Measurements from ENCODE around the gene PDCD10. TPM values are rescaled to one million over a fixed set of nuclear protein-coding genes. Genes with fewer than 3 reads are reported as not detected.

Gene PDCD10
- total RNA-seq, 1 donor from 2014 or later = 133 TPM

- peak; percentile 92 for DNase-seq (ENCODE audit: low read depth)
These were observed 794 bp upstream of the PDCD10 start, which contains the start of gene SERPINI1 for GRCh38 chr3:167735233-167736138. SERPINI1 (plus strand) TSS chr3:167735721; CDS start chr3:167789129, 53,408 bp downstream.

DNA sequence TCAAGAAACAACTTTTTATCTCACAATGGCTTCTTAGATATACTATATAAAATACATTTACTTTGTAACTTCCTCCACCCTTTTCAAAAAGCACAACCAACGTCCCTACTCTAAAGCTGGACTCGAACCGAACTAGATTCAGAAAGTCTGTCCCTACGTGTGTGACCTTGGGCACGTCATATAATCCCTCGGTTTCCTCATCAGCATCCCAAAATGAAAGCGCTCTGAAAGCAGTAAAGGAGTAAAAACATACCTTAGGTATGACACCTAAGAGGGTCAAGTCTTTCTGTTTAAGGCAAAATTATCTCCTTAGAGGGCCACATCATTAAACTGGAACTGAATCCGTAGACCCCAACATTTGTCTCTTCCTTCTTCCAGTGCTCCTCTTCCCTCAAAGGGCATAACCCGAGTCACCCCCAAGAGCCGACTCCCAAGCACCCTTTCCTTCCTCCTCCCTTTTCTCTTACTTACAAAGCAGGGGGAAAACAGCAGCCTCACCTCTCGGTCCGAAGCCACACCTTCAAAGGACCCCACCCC, 663 bp downstream of the PDCD10 start:
- DNase-seq (ENCODE audit: low read depth) = peak; percentile 18

DNA sequence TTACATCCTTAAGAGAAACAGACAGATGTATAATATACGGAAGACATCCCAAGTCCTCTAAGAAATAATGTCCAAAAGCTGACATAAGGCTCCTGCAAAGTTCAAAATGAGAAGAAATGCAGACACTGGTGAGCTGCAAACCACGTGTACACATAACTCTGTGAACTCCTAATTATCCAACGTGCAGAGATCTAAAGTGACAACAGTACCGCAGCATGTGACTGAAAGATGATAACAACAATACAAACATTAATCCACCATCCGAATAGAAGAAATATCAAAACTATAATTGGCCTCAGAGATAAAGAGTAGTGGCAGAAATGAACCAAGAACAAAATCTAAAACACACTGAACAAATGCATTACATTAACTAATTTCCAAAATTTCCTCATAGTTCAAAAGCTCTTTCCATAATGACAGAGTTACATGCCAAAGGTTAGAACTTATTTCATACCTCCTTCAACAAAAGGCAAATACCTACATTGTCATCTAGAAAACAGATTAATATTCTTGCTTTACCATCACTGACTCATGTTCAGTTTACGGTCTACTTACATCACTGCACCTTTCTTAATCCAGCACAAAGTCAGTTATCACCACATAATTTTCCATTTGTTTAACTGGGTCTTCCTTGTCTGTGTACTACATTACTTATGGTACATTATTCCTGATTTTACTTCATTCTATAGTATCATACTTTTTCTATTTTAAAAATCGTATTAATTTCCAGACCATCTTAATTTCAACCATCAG, 2.2 kb downstream of the PDCD10 start:
- no peak for DNase-seq (ENCODE audit: low read depth)

DNA sequence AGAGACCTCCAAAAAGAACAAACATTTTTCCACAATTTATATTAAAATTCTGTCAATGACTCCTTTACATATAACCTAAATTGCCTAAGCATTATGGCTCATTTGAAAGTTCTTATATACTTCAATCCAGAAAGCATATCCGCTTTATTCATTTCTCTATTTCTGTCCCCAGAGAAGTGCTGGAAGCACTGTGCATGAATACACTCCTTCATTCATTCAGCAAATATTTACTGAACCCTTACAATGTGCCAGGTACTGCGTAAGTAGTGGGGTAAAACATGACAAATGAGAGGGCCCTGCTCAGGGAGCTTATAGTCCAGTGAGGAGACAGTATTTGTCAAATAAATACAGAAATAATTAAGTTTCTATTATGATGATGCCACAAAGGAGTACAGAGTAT, 3.3 kb downstream of the PDCD10 start:
- no peak for DNase-seq (ENCODE audit: low read depth)

DNA sequence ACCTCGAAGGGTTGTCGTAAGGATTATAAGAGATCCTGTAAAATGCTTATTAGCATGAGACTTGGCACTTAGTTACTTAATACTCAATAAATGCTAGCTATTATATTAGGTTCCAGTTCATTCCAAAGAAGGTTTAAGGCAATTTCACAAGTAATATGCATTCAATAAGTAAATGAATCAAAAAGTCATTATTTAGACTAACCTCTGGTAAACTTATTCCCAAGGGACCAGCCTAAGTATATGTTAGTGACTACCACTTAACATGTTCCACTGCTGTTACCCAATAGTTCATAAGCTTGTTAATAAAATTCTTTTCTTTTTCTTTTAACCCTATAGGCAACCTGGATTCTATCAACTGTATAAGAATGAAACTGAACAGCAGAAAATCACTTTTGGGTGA, 5.1 kb downstream of the PDCD10 start:
- DNase-seq (ENCODE audit: low read depth) = no peak

DNA sequence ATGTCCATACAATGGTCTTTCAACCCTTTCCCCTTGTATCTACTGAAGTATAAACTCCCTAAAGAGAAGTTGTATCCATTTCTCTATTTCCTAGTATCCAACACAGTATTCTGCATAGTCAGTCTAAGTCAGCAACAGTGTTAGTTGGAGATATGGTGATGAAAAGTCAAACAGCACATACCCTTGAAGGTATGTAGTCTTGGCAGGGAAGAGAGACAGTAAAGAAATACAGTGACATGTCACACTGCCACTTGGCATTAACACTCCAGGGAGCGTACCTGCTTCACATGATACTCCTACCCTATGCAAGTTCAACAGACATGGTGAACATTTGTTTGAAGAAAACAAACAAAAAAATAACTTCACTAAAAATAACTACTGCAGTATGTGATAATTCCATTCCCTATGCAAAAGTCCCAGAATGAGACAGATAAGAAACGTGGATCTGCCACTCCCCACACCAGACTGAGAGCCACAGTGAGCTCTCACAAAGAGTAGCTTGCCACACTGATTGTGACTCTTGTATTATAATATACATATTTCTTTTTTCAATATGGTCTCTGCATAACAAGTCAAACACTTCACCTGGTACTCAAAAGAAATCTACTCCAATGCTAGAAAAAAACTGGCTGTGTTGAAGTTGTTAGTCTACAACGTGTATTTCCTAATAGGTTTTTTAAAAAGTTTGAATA, 5.9 kb downstream of the PDCD10 start:
- no peak for DNase-seq (ENCODE audit: low read depth)

DNA sequence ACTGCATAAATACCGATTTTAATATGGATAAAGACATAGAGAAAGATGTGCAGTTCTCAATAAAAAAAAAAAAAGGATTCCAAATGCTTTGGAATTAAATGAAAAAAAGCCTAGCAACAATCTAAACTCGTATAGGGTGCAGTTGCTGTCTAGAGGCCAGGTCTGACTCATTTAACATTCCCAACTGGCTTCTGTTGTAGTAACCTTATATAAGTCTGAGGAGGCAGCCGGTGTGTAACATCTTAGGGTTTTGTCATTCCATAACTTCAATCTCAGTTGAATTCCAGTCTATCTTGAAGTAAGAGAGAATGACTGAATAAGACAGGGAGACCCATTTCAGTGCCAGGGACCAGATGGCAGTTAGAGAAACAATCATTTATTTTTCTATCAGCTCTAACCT, 6.5 kb downstream of the PDCD10 start:
- peak; percentile 34 for DNase-seq (ENCODE audit: low read depth)

GRCh38 chr3:167723872-167724271, 10.8 kb downstream of the PDCD10 start:
- DNase-seq (ENCODE audit: low read depth) = no peak

- DNase-seq (ENCODE audit: low read depth) = no peak
These were observed 11.6 kb downstream of the PDCD10 start for GRCh38 chr3:167723025-167723512.

- DNase-seq (ENCODE audit: low read depth) = no peak
These were observed 16.1 kb downstream of the PDCD10 start for GRCh38 chr3:167718582-167718981.

DNA sequence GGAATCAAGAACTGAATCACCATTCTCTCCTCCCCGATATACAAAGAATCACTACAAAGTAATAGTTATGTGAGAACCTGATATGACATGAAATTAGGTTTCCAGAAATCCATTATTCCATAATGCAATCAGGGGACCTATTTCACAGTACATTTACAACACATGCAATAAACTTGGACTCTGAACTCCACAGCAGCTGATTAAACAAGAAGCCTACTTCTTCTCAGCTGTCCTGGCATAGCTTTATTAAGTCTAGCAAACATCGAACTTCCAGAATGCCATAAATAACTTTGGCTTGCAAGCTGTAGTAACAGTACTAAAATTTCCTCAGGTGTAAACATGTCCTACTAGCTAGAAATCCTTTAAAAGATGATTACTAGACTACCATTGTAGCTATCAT, 17.8 kb downstream of the PDCD10 start:
- DNase-seq (ENCODE audit: low read depth) = peak; percentile 13

DNA sequence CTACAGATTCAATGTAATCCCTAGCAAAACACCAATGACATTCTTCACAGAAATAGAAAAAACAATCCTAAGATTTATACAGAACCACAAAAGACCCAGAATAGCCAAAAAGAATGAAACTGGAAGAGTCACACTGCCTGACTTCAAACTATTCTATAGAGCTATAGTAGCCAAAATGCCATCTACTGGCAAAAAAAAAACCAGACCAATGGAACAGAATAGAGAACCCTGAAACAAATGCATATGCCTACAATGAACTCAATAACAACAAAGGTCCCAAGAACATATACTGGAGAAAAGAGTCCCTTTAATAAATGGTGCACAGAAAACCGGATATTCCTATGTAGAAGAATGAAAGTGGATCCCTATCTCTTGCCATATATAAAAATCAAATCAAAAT, 19.8 kb downstream of the PDCD10 start:
- DNase-seq (ENCODE audit: low read depth) = no peak

DNA sequence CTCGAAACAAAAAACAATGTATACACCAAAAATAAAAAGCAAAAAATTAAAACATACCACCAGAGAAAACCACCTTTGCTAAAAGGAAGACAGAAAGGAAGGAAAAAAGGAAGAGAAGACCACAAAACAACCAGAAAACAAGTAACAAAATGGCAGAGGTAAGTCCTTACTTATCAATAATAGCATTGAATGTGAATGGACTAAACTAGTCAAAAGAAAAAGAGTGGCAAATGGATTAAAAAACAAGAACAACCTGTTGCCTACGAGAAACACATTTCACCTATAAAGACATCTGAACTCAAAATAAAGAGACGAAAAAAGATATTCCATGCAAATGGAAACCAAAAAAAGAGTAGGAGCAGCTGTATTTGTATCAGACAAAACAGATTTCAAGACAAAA, 22.2 kb downstream of the PDCD10 start:
- no peak for DNase-seq (ENCODE audit: low read depth)

GRCh38 chr3:167711439-167711838, 23.3 kb downstream of the PDCD10 start:
- no peak for DNase-seq (ENCODE audit: low read depth)

- no peak for DNase-seq (ENCODE audit: low read depth)
These were observed 24.1 kb downstream of the PDCD10 start for GRCh38 chr3:167710552-167710951.

DNA sequence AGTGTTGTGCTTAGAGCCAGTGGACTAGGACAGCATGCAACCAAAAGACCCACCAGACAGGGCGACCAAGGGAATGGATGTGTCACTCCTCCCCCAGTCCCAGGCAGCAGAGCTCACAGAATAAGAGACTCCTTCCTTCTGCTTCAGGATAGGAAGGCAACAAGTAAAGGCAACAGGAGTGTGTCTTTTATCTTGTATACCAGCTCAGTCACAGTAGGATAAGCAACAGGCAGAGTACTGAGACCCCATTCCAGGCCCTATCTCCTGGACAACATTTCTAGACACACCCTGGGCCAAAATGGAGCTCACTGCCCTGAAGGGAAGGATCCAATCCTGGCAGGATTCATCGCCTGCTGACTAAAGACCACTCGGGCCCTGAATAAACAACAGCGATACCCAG, 25.0 kb downstream of the PDCD10 start:
- DNase-seq (ENCODE audit: low read depth) = no peak

GRCh38 chr3:167705840-167706239, 28.9 kb downstream of the PDCD10 start:
- peak; percentile 69 for DNase-seq (ENCODE audit: low read depth)

DNA sequence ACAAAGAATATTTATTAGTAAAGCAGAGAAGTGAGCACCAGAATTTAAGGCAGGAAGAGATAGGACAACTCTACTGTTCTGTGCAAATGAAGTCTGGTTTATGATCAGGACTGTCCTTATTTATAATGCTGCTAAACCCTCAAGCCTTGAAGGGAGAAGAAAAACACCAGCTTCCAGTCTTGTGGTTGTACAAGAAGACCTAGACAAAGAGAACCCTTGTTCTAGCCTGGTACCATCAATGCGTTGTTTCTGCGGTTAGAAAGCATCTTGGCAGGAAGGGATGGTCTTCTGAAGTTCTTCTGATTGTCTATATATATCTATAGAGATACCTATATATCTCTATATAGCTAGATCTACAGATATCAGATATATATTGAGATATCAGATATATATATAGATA, 33.8 kb downstream of the PDCD10 start:
- DNase-seq (ENCODE audit: low read depth) = no peak

- no peak for DNase-seq (ENCODE audit: low read depth)
These were observed 34.6 kb downstream of the PDCD10 start for GRCh38 chr3:167700046-167700445.

DNA sequence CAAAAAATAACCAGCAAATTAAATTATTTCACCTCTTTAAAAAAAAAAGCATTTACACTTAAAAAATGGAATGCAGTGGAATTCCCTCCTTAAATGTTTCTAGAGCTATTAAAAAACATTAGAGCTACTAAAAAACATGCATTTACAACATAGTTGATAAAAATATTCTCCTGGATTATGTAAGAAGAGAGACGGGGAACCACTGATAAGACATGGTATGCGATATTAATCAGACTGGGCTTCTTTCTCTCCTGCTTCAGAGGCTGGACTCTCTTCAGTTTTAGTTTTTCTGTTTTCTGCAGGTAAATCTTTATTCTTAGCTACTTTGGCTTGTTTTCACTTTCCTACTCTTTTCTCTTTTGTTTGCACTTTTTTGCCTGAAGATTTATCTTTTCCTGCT, 40.6 kb downstream of the PDCD10 start:
- no peak for DNase-seq (ENCODE audit: low read depth)

- DNase-seq (ENCODE audit: low read depth) = no peak
These were observed 43.3 kb downstream of the PDCD10 start for GRCh38 chr3:167691366-167691765.

Data from renal cortical epithelial cell (primary cell).